ENCODE results near the gene KCNH1. TPM values are rescaled to one million over a fixed set of nuclear protein-coding genes. Genes with fewer than 3 reads are reported as not detected.

KCNH1 gene
- total RNA-seq, 6 experiments from 2014 or later: 0.90 to 1.8 (median 1.5) TPM

- H3K4me1 Mint-ChIP-seq (ENCODE audit: low read depth): no peaks in the 10 kb centered on the region
- peaks cover 2% of the 10 kb centered on the region; the same call in 1 of the 2 replicates for H3K27me3 Mint-ChIP-seq (ENCODE audit: insufficient read depth)
- DNase-seq: no peak
- no peak overlapping the region for H3K27ac Mint-ChIP-seq
- H3K4me3 Mint-ChIP-seq: no peak overlapping the region
- no peaks in the 10 kb centered on the region for H3K9me3 Mint-ChIP-seq
- H3K36me3 Mint-ChIP-seq (ENCODE audit: low read depth): no peaks in the 10 kb centered on the region
- TF ChIP-seq CTCF (IDR thresholded peaks at IDR 0.05): no peak
These were observed 280.7 kb downstream of the KCNH1 start for GRCh38 chr1:210853276-210853675.

GRCh38 chr1:210850556-210850955 lies 283.4 kb downstream of the KCNH1 start:
- Mint-ChIP-seq H3K4me1 (ENCODE audit: low read depth) (no peaks in the 10 kb centered on the region), H3K4me3 (no peak overlapping the region), H3K27me3 (ENCODE audit: insufficient read depth) (peaks cover 2% of the 10 kb centered on the region; the same call in 1 of the 2 replicates), H3K9me3 (peaks cover 4% of the 10 kb centered on the region; the same call in 1 of the 2 replicates), H3K36me3 (ENCODE audit: low read depth) (no peaks in the 10 kb centered on the region), H3K27ac (no peak overlapping the region)
- DNase-seq: no peak
- TF ChIP-seq CTCF (IDR thresholded peaks at IDR 0.05): no peak

GRCh38 chr1:210848474-210848873 lies 285.5 kb downstream of the KCNH1 start:
- Mint-ChIP-seq H3K27ac (no peak overlapping the region), H3K4me1 (ENCODE audit: low read depth) (no peaks in the 10 kb centered on the region)

GRCh38 chr1:210841926-210842625 lies 291.9 kb downstream of the KCNH1 start:
- Mint-ChIP-seq H3K4me3 (no peak overlapping the region), H3K27me3 (ENCODE audit: insufficient read depth) (peaks cover 5% of the 10 kb centered on the region), H3K9me3 (peaks cover 13% of the 10 kb centered on the region), H3K36me3 (ENCODE audit: low read depth) (no peaks in the 10 kb centered on the region), H3K27ac (no peak overlapping the region), H3K4me1 (ENCODE audit: low read depth) (no peaks in the 10 kb centered on the region)
- no peak for DNase-seq
- TF ChIP-seq CTCF (IDR thresholded peaks at IDR 0.05): no peak

More at GRCh38 chr1:210848474-210848873, 285.5 kb downstream of the KCNH1 start:
- Mint-ChIP-seq H3K36me3 (ENCODE audit: low read depth) (no peaks in the 10 kb centered on the region), H3K9me3 (peaks cover 4% of the 10 kb centered on the region; the same call in 1 of the 2 replicates), H3K4me3 (no peak overlapping the region), H3K27me3 (ENCODE audit: insufficient read depth) (peaks cover 7% of the 10 kb centered on the region)
- TF ChIP-seq CTCF (IDR thresholded peaks at IDR 0.05): no peak
- DNase-seq: no peak

GRCh38 chr1:210830034-210831028 lies 303.6 kb downstream of the KCNH1 start:
- no peak overlapping the region for H3K27ac Mint-ChIP-seq
- H3K4me3 Mint-ChIP-seq: no peak overlapping the region
- no peaks in the 10 kb centered on the region for H3K36me3 Mint-ChIP-seq (ENCODE audit: low read depth)
- H3K4me1 Mint-ChIP-seq (ENCODE audit: low read depth): peaks cover 9% of the 10 kb centered on the region; the same call in 1 of the 2 replicates
- no peak for TF ChIP-seq CTCF (IDR thresholded peaks at IDR 0.05)
- no peaks in the 10 kb centered on the region for H3K27me3 Mint-ChIP-seq (ENCODE audit: insufficient read depth)
- no peaks in the 10 kb centered on the region for H3K9me3 Mint-ChIP-seq
- DNase-seq: no peak

Data from HFFc6 (cell line).